Neuron (in vitro differentiated cells): ENCODE results near the gene PRR35.

ENCODE experiments used
- H2AFZ ChIP-seq: one replicate; pipeline ENCODE4 v1.6.1; 2013; ENCODE audit warnings: low read depth, mild to moderate bottlenecking, inconsistent platforms, low read length, moderate library complexity
- H3K27me3 ChIP-seq: one replicate; pipeline ENCODE4 v1.6.1; 2013; ENCODE audit warnings: low read length; ENCODE audit not compliant: insufficient read depth
- H3K36me3 ChIP-seq: one replicate; pipeline ENCODE4 v1.6.1; 2013; ENCODE audit warnings: low read length; ENCODE audit not compliant: insufficient read depth
- H3K4me1 ChIP-seq: one replicate; pipeline ENCODE4 v1.6.1; 2013; ENCODE audit warnings: low read length; ENCODE audit not compliant: insufficient read depth
- H3K4me3 ChIP-seq: 2 replicates; pipeline ENCODE4 v1.5.1; 2013; ENCODE audit warnings: mild to moderate bottlenecking, low read length, moderate library complexity
- H3K9me3 ChIP-seq: one replicate; pipeline ENCODE4 v1.6.1; 2013; ENCODE audit warnings: low read length

Gene PRR35

DNA sequence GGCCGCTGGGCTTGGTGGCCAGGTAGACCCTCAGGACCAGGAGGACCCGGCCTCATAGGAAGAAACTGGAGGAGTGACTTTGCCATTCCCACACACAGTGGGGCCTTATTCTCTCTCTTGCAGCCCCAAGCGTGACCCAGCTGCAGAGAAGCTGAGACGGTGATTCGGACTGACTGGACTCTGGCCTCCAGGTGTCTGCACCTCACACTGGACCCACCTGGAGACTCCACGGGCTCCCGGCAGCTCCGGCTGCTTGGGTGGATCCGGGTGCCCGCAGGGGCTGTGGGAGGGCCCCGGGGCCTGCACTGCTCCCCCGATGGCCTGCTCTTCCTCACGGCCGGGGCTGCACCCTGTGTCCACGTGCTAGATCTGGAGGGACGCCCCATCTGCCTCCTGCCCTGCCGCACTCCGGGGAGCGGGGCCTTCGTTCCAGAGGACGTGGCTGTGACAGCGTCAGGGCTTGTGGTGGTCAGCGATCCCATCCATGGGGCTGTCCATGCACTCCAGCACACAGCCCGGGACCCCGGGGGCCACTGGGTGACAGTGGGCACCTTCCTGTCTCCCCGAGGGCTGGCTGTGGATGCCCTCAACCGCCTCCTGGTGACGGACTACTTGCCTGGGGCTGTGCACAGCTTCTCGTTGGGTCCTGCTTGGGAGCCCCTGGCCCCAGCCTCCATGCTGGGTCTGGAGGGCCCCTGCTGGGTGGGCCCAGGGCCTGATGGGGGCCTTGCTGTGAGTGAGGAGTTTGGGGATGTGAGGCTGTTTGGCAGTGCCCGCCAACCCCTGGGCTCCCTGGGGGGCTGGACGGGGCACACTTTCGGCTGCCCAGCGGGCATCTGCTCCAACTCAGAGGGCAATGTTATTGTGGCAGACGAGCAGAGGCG is 7.4 kb downstream of the PRR35 start:
- H3K9me3 ChIP-seq: no peaks in the 10 kb centered on the region
- no peaks in the 10 kb centered on the region for H3K36me3 ChIP-seq
- no peak overlapping the region for H3K4me3 ChIP-seq
- H2AFZ ChIP-seq: no peak overlapping the region
- peaks cover 2% of the 10 kb centered on the region for H3K27me3 ChIP-seq
- H3K4me1 ChIP-seq: peaks cover 41% of the 10 kb centered on the region

DNA sequence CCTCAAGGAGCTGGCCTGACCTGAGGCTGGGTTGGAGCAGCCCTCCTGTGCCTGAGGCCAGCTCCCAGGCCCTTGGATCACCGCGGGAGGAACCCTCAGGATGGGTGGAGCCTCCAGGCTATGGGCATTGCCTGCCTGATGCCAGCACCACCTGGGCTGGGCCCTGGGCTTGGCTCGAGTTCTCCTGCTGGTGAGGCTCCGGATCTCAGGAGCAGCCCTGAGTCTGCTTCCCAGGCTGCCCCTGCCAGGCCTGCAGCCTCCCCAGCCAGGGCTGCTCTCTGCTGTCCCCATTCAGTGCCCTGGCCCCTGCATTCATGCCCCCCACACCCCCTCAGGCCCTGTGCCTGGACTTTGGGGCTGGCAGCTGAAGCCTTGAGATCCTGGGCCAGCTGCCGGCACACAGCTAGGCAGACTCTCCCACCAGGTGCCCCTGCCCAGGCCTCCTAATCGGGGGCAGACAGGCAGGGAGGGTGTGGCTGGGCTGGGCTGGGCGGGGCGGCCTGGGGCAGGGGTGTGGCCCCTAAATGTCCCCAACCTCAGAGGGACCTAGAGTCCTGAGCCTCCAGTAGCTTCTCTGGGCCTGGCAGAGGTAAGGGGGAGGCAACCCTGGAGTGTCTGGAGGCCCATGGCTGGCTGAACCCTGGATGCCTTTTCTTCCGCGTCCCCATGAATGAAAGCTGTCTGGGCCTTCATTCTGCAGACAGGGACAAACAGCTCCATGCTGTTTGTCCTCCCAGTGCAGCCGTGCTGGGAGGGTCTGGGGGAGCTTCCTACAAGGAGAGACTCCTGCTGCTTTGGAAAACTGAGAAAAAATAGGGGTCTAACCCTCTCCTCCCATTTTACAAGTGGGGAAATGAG is 8.4 kb downstream of the PRR35 start:
- Histone ChIP-seq H3K4me1 (peaks cover 41% of the 10 kb centered on the region), H3K4me3 (peak overlapping the region; percentile 72), H2AFZ (peak overlapping the region; percentile 88), H3K36me3 (no peaks in the 10 kb centered on the region), H3K27me3 (no peaks in the 10 kb centered on the region), H3K9me3 (no peaks in the 10 kb centered on the region)

DNA sequence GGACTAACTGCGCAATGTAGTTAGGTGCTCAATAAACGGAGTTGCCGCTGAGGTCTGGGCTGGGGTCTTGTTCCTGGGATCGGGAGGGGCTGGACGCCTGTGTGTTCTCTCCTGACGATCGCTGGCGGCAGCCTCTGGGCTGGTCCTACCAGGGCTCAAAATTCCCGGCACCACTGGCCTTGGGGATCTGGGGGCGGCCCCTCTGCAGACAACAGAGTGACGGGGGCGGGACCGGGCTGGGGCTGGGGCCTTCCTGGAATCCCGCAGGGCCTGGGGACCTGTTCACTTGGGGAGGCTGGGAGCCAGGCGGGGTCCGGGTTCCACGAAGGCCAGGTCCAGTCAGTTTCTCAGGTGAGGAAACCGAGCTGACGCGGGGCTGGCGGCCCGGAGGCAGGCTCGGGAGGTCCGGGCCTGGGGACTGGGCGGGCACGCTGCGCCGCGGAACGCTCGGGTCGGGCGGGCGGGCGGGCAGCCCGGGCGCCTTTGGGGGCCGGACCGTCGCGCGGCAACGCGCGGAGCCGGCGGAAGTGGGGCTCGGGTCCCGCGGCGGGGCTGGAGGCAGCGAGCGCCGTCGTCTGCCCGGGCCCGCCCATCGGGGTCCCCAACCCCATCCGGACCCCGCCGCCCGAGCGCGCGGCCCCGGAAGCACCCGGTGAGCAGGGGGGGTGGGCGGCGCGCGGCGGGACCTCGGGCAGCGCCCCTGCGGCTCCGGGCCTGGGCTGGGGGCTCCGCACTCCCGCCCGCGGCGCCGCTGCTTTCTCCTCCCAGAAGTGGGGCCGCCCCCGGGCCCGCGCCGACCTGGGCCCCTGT is 9.5 kb downstream of the PRR35 start, which contains the start of gene PIGQ:
Gene PIGQ (plus strand): TSS at position 524 of the 810 bp plus-strand sequence. CDS start 4,107 bp downstream, outside the sequence.
- no peaks in the 10 kb centered on the region for H3K9me3 ChIP-seq
- no peaks in the 10 kb centered on the region for H3K27me3 ChIP-seq
- peak within 1 kb of the TSS; percentile 88 for H2AFZ ChIP-seq
- peaks cover 8% of the 10 kb centered on the region for H3K36me3 ChIP-seq
- H3K4me3 ChIP-seq: peak within 1 kb of the TSS; percentile 72
- H3K4me1 ChIP-seq: peaks cover 40% of the 10 kb centered on the region

DNA sequence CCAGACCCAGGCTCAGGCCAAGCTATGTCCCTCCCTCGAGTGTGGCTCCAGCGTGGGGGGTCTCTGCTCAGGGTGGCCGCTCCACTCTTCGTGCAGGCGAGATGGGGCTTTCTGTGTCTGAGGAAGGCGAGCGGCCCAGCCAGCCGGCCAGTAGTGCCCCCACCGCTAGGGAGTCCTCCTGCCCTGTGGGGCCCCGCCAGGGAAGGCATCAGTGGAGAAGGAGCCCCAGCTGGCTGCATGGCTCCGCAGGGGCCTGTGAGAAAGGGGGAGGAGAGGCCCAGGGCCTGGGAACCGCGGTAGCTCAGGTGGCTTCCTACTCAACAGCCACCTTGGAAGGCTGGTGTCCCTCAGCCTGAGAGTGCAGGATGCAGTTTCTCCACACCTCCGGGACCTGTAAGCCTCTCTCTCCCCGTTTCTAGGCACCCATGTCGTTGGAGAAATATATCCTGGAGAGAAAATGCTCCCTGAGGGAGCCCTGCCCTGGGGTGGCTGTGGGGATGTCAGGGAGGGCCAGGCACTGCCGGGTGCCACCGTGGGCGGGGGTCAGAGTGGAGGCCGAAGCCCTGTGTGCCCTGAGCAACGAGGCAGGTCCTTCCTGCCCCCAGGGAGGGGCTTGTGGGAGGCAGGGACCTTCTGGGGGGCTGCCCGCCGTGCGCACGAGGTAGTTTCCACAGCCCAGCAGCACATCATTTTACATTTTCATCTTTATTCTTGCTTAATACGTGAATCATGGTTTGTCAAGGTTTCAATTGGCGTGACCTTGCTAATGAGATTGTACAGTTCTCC is 12.9 kb downstream of the PRR35 start:
- peaks cover 26% of the 10 kb centered on the region for H3K36me3 ChIP-seq

DNA sequence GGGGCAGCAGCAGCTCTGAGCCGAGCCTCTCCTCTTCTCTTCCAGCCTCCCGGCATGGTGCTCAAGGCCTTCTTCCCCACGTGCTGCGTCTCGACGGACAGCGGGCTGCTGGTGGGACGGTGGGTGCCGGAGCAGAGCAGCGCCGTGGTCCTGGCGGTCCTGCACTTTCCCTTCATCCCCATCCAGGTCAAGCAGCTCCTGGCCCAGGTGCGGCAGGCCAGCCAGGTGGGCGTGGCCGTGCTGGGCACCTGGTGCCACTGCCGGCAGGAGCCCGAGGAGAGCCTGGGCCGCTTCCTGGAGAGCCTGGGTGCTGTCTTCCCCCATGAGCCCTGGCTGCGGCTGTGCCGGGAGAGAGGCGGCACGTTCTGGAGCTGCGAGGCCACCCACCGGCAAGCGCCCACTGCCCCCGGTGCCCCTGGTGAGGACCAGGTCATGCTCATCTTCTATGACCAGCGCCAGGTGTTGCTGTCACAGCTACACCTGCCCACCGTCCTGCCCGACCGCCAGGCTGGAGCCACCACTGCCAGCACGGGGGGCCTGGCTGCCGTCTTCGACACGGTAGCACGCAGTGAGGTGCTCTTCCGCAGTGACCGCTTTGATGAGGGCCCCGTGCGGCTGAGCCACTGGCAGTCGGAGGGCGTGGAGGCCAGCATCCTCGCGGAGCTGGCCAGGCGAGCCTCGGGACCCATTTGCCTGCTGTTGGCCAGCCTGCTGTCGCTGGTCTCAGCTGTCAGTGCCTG is 14.0 kb downstream of the PRR35 start:
- H3K36me3 ChIP-seq: peaks cover 26% of the 10 kb centered on the region
- no peak overlapping the region for H2AFZ ChIP-seq
- H3K4me3 ChIP-seq: no peak overlapping the region
- peaks cover 12% of the 10 kb centered on the region for H3K4me1 ChIP-seq
- H3K27me3 ChIP-seq: no peaks in the 10 kb centered on the region
- no peaks in the 10 kb centered on the region for H3K9me3 ChIP-seq

More for the DNA sequence above, 12.9 kb downstream of the PRR35 start:
- no peak overlapping the region for H2AFZ ChIP-seq
- no peaks in the 10 kb centered on the region for H3K27me3 ChIP-seq
- H3K9me3 ChIP-seq: no peaks in the 10 kb centered on the region
- peaks cover 17% of the 10 kb centered on the region for H3K4me1 ChIP-seq
- H3K4me3 ChIP-seq: no peak overlapping the region

DNA sequence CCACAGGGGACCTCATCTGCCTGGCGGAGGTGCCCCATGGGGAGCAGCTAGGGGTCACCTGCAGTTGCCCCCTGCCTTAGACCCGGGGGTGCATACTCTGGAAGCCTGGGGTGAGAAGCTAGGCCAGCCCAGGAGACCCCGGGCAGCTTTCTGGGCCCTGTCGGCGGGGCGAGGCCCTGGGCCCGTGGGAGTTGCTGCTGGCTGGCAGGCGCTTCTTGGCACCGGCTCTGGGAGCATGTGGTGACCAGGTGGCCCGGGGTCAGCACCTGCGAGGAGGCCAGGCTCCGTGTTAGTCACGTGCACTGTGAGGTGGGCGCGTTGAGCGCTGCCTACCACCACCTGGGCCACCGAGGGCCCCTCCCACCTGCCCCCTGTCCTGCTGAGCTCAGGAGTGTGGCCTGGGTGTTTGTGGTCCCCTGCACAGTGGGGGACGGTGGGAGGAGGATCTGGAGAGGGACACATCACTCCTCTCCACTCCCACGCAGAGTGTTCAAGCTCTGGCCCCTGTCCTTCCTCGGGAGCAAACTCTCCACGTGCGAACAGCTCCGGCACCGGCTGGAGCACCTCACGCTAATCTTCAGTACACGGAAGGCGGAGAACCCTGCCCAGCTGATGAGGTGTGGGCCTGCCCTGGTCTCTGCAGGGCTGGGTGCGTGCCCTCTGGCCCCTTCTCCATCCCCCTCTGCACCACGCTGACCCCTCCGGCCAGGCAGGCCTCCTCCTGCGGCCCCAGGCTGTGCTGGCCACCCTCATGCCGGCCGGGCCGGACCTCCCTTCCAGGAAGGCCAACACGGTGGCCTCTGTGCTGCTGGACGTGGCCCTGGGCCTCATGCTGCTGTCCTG is 15.4 kb downstream of the PRR35 start:
- Histone ChIP-seq H3K27me3 (no peaks in the 10 kb centered on the region), H3K9me3 (no peaks in the 10 kb centered on the region), H3K4me3 (no peak overlapping the region), H3K4me1 (peaks cover 10% of the 10 kb centered on the region), H2AFZ (no peak overlapping the region), H3K36me3 (peaks cover 27% of the 10 kb centered on the region)

DNA sequence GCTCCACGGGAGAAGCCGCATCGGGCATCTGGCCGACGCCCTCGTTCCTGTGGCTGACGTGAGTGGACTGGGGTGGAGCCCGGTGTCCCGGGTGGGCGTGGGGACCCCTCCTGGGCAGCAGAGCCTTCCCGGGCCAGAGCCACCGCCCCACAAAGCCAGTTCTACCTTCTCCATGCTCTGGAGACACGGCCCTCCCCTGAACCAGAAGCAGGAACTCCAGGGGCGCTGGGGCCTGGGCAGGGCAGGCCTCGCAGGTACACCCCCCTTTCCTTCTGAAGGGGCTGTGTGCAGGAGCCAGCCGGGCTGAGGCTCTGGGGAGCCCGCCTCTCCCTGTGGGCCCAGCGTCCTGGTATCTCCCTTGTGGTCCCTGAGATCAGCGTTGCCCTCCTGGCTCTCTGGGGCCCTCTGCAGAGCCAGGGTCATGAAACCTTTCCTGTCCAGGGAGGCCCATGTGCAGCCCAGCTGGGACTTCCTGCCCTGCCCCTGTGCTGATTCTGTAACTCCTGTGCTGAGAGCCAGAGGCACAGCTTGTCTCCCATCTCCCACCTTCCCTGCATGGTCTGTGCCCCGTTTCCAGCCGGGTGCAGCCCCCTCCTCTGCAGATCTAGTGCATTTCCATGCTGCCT is 16.1 kb downstream of the PRR35 start:
- no peaks in the 10 kb centered on the region for H3K27me3 ChIP-seq
- H3K9me3 ChIP-seq: no peaks in the 10 kb centered on the region
- H3K4me1 ChIP-seq: peaks cover 3% of the 10 kb centered on the region
- H3K36me3 ChIP-seq: peaks cover 34% of the 10 kb centered on the region
- no peak overlapping the region for H2AFZ ChIP-seq
- H3K4me3 ChIP-seq: no peak overlapping the region

DNA sequence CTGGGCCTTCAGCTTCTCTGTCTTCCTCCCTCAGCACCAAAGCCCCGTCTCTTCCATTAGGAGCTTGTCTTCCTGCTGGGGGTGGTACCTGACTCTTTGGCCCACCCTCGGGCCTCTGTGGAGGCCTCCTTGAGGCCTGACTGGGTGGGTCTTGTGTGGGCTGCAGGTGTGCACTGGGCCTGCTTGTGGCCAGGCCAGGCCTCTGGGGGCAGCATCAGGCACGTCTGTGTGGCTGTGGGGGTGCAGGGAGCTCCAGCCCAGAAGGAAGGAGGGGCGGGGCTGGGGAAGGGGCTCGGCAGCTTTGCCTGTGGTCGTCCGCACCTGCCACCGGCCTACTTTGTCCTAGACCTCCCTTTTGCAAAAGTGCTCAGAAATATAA is 16.6 kb downstream of the PRR35 start:
- Histone ChIP-seq H3K27me3 (no peaks in the 10 kb centered on the region), H3K4me3 (no peak overlapping the region), H3K9me3 (no peaks in the 10 kb centered on the region), H3K36me3 (peaks cover 34% of the 10 kb centered on the region), H2AFZ (no peak overlapping the region), H3K4me1 (peaks cover 3% of the 10 kb centered on the region)

DNA sequence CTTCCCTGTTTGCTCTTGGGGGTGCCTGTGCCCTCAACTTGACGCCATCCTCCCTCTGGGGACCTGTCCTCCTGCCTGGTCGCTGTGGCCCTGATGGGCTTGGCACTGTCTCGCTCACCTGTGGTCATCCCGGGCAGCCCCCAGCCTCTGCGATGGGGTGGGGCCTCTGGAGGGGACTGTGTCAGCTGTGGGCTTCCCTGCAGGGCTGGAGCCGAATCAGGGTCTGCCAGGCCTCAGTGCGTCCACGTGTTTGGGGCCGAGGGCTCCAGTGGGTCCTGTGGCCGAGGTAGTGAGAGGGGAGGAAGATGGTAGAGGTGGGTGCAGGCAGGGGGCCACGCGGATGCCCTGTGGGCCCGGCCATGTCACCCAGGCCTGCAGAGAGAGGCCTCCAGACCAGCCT is 17.6 kb downstream of the PRR35 start:
- Histone ChIP-seq H3K9me3 (no peaks in the 10 kb centered on the region), H3K4me3 (no peak overlapping the region), H2AFZ (no peak overlapping the region), H3K36me3 (peaks cover 35% of the 10 kb centered on the region), H3K27me3 (no peaks in the 10 kb centered on the region), H3K4me1 (peaks cover 3% of the 10 kb centered on the region)

DNA sequence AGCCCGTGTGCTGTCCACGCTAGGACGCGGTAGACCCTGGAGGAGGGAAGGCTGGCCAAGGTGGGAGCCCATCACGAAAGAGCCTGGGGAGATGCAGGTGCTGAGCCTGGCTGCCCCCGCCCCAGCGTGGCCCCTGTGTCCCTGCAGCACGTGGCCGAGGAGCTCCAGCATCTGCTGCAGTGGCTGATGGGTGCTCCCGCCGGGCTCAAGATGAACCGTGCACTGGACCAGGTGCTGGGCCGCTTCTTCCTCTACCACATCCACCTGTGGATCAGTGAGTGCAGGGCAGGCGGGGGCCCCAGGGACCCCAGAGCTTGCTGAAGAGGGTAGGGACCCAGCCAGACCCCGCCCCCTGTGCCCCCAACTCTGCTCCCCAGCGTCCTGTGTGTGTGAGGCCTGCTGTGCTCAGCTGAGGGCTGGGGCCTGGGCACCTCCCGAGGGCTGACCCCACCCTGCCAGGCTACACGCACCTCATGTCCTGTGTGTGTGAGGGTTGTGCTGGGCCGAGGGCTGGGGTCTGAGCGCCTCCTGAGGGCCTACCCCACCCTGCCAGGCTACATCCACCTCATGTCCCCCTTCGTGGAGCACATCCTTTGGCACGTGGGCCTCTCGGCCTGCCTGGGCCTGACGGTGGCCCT is 18.2 kb downstream of the PRR35 start:
- H3K4me3 ChIP-seq: no peak overlapping the region
- H2AFZ ChIP-seq: no peak overlapping the region

More for the DNA sequence above, 18.2 kb downstream of the PRR35 start:
- Histone ChIP-seq H3K9me3 (no peaks in the 10 kb centered on the region), H3K27me3 (no peaks in the 10 kb centered on the region), H3K36me3 (peaks cover 37% of the 10 kb centered on the region), H3K4me1 (peaks cover 3% of the 10 kb centered on the region)
